MCF 10A (cell line): ENCODE data around the gene VIM. TPM values are rescaled to one million over a fixed set of nuclear protein-coding genes. Genes with fewer than 3 reads are reported as not detected.

Source experiments
- BruUV-seq: library from RNA; stranded (reverse); fragments of 400-500 nt; replicated peaks from 2 replicates; lab custom pipeline; 2021; lab: Mats Ljungman, UMichigan
- CTCF ChIA-PET: fragments of 300-600 bp; sonication (Branson Sonifier 250); formaldehyde crosslinking; extraction: SDS; loops from one replicate; lab custom pipeline; 2021; ENCODE audit warnings: antibody characterized with exemption, inconsistent platforms; lab: Yijun Ruan, JAX
- POLR2A ChIA-PET: fragments of 300-600, 350-650 bp; sonication (Branson Sonifier 250); formaldehyde crosslinking; extraction: SDS; loops from one replicate; lab custom pipeline; 2020; ENCODE audit warnings: antibody characterized with exemption, inconsistent platforms; lab: Yijun Ruan, JAX
- DNase-seq: peaks from one replicate; pipeline ENCODE4 v3.0.0-alpha.2; 2018; ENCODE audit not compliant: unreplicated experiment
- H3K27ac Mint-ChIP-seq: one replicate; pipeline ENCODE4 v1.8.0; 2022; ENCODE audit warnings: mild to moderate bottlenecking, low read depth, mixed read lengths; ENCODE audit not compliant: unreplicated experiment
- H3K27me3 Mint-ChIP-seq: one replicate; pipeline ENCODE4 v1.8.0; 2022; ENCODE audit warnings: mixed read lengths; ENCODE audit not compliant: insufficient read depth, unreplicated experiment
- H3K36me3 Mint-ChIP-seq: one replicate; pipeline ENCODE4 v1.8.0; 2022; ENCODE audit warnings: mild to moderate bottlenecking, moderate library complexity, mixed read lengths; ENCODE audit not compliant: insufficient read depth, unreplicated experiment
- H3K4me1 Mint-ChIP-seq: one replicate; pipeline ENCODE4 v1.8.0; 2022; ENCODE audit warnings: mixed read lengths; ENCODE audit not compliant: insufficient read depth, unreplicated experiment
- H3K4me3 Mint-ChIP-seq: one replicate; pipeline ENCODE4 v1.8.0; 2022; ENCODE audit warnings: mild to moderate bottlenecking, moderate library complexity, mixed read lengths; ENCODE audit not compliant: unreplicated experiment
- H3K9me3 Mint-ChIP-seq: one replicate; pipeline ENCODE4 v1.8.0; 2022; ENCODE audit warnings: mixed read lengths; ENCODE audit not compliant: unreplicated experiment
- CTCF ChIP-seq: fragments of 200-600 bp; IDR thresholded peaks from one replicate; pipeline ENCODE4 v1.8.0; 2022; ENCODE audit warnings: antibody characterized with exemption, mild to moderate bottlenecking; ENCODE audit not compliant: unreplicated experiment
- intact Hi-C: fragments of 100-400 bp; cut with micrococcal nuclease; formaldehyde crosslinking; loops from 2 replicates; pipeline ENCODE4 v1.14.1; 2022
- total RNA-seq: library from RNA; stranded (reverse); gene quantifications from 2 replicates; pipeline ENCODE4 v1.2.3, GENCODE V29; 2022

VIM gene
- total RNA-seq, 1 experiment from 2014 or later, result 1,430 TPM

GRCh38 chr10:17199351-17199804 is 28.7 kb upstream of the VIM start:
- H3K36me3 Mint-ChIP-seq, result peaks cover 5% of the 10 kb centered on the region
- H3K27ac Mint-ChIP-seq, result peak overlapping the region; percentile 88
- peaks cover 29% of the 10 kb centered on the region for H3K4me1 Mint-ChIP-seq
- no peaks in the 10 kb centered on the region for H3K9me3 Mint-ChIP-seq
- intact Hi-C loops, result loop anchor here (1.0 kb wide), 1 partner anchor 176 kb away; no protein-coding TSS in a partner anchor
- CTCF ChIA-PET, result interaction anchor here (0.5 to 3.6 kb wide), 6 partner anchors 18 to 235 kb away, joined by 3 to 23 read pairs (median 4); no protein-coding TSS in a partner anchor
- H3K27me3 Mint-ChIP-seq, result no peaks in the 10 kb centered on the region
- no peak for TF ChIP-seq CTCF
- no TSS peak for BruUV-seq
- POLR2A ChIA-PET, result interaction anchor here (0.6 to 4.6 kb wide), 11 partner anchors 10 to 638 kb away, joined by 3 to 126 read pairs (median 6); partner anchors contain the start of genes RSU1 and VIM
- DNase-seq, result peak; percentile 40
- peak overlapping the region; percentile 90 for H3K4me3 Mint-ChIP-seq

- Mint-ChIP-seq H3K27ac (peak overlapping the region; percentile 88), H3K27me3 (no peaks in the 10 kb centered on the region), H3K9me3 (no peaks in the 10 kb centered on the region), H3K4me1 (peaks cover 29% of the 10 kb centered on the region), H3K36me3 (peaks cover 5% of the 10 kb centered on the region), H3K4me3 (peak overlapping the region; percentile 90)
- POLR2A ChIA-PET, result interaction anchor here (0.6 to 4.6 kb wide), 22 partner anchors 11 to 1340 kb away, joined by 3 to 126 read pairs (median 5); partner anchors contain the start of genes MINDY3, RSU1 and VIM
- TF ChIP-seq CTCF, result no peak
- intact Hi-C loops, result loop anchor here (1.0 to 2.0 kb wide), 2 partner anchors 57 to 357 kb away; no protein-coding TSS in a partner anchor
- CTCF ChIA-PET, result interaction anchor here (0.6 to 3.6 kb wide), 12 partner anchors 13 to 356 kb away, joined by 3 to 23 read pairs (median 4); no protein-coding TSS in a partner anchor
- BruUV-seq, result TSS peak; percentile 65
- peak; percentile 9 for DNase-seq
These were observed 27.8 kb upstream of the VIM start for GRCh38 chr10:17200001-17200911.

GRCh38 chr10:17200912-17201793 is 26.9 kb upstream of the VIM start, which contains the start of gene TRDMT1:
TSS of gene TRDMT1 (minus strand) at chr10:17201672. CDS start at chr10:17201634, 38 bp downstream.
- CTCF ChIA-PET, result interaction anchor here (0.6 to 3.6 kb wide), 14 partner anchors 12 to 373 kb away, joined by 3 to 23 read pairs (median 4); no protein-coding TSS in a partner anchor
- Mint-ChIP-seq H3K27ac (peak within 1 kb of the TSS; percentile 88), H3K4me3 (peak within 1 kb of the TSS; percentile 90), H3K4me1 (peaks cover 29% of the 10 kb centered on the region), H3K27me3 (no peaks in the 10 kb centered on the region), H3K36me3 (peaks cover 5% of the 10 kb centered on the region), H3K9me3 (no peaks in the 10 kb centered on the region)
- DNase-seq, result peak; percentile 89
- POLR2A ChIA-PET, result interaction anchor here (0.6 to 4.6 kb wide), 31 partner anchors 10 to 1341 kb away, joined by 3 to 126 read pairs (median 4); partner anchors contain the start of genes HACD1, MINDY3, RSU1 and VIM
- no peak for TF ChIP-seq CTCF
- intact Hi-C loops, result loop anchor here (1.0 to 2.0 kb wide), 4 partner anchors 15 to 358 kb away; partner anchors contain the start of gene VIM
- BruUV-seq, result no TSS peak
